ENCODE measurements around the gene IFITM2.
"Not testable (repeated sequence)": the region's sequence is repeated elsewhere in the genome, so short reads cannot be mapped to it uniquely, and the experiment has no call there.

The IFITM2 gene

GRCh38 chr11:299951-300735 lies 7.5 kb upstream of the IFITM2 start:
- H3K27ac ChIP-seq: no peak overlapping the region
- no peak for TF ChIP-seq CTCF (IDR thresholded peaks at IDR 0.05)
- DNase-seq (ENCODE audit: low spot score): no peak
- H3K4me3 ChIP-seq: no peak overlapping the region

GRCh38 chr11:303363-303762 lies 4.3 kb upstream of the IFITM2 start:
- H3K27ac ChIP-seq: no peak overlapping the region
- no peak for TF ChIP-seq CTCF (IDR thresholded peaks at IDR 0.05)
- DNase-seq (ENCODE audit: low spot score): no peak
- H3K4me3 ChIP-seq: no peak overlapping the region

- Histone ChIP-seq H3K27ac (no peak overlapping the region), H3K4me3 (no peak overlapping the region)
- no peak for DNase-seq (ENCODE audit: low spot score)
- no peak for TF ChIP-seq CTCF (IDR thresholded peaks at IDR 0.05)
Observed at GRCh38 chr11:304061-304506, 3.5 kb upstream of the IFITM2 start.

- Histone ChIP-seq H3K4me3 (no peak overlapping the region), H3K27ac (peak overlapping the region in 1 of 2 donors; percentile 33)
- no peak for DNase-seq (ENCODE audit: low spot score)
- TF ChIP-seq CTCF (IDR thresholded peaks at IDR 0.05): peak; percentile 30
Observed at GRCh38 chr11:304915-305843, 2.4 kb upstream of the IFITM2 start.

- peak overlapping the region in 1 of 2 donors; percentile 33 for H3K27ac ChIP-seq
- no peak overlapping the region for H3K4me3 ChIP-seq
- DNase-seq (ENCODE audit: low spot score): no peak
- TF ChIP-seq CTCF (IDR thresholded peaks at IDR 0.05): no peak
Observed at GRCh38 chr11:305844-306211, 1.8 kb upstream of the IFITM2 start.

GRCh38 chr11:306645-307371 lies 808 bp upstream of the IFITM2 start:
- Histone ChIP-seq H3K27ac (peak overlapping the region in 1 of 2 donors; percentile 89), H3K4me3 (no peak overlapping the region)
- no peak for TF ChIP-seq CTCF (IDR thresholded peaks at IDR 0.05)
- DNase-seq (ENCODE audit: low spot score): no peak

- DNase-seq (ENCODE audit: low spot score): not testable (repeated sequence)
- Histone ChIP-seq H3K27ac (peak overlapping the region; percentile 70 to 89), H3K4me3 (peak overlapping the region; percentile 73)
Observed at GRCh38 chr11:308740-309665, 1.4 kb downstream of the IFITM2 start.

- not testable (repeated sequence) for DNase-seq (ENCODE audit: low spot score)
- peak overlapping the region; percentile 70 to 89 for H3K27ac ChIP-seq
- H3K4me3 ChIP-seq: peak overlapping the region; percentile 73
Observed at GRCh38 chr11:309979-310572, 2.5 kb downstream of the IFITM2 start.
